Aorta (tissue), 5 donors: ENCODE measurements around the gene NEK9. TPM values are rescaled to one million over a fixed set of nuclear protein-coding genes. Genes with fewer than 3 reads are reported as not detected.

Experiments
- ATAC-seq: fragments of 200-7000 bp; cut with Tn5 transposase; one replicate; pipeline ENCODE4 v1.9.1; 2022; ENCODE audit warnings: moderate library complexity; ENCODE audit not compliant: low FRiP score
- DNase-seq, 2 donors: peaks; one replicate each; pipeline ENCODE4 v3.0.0-alpha.2; 2020
- H3K27ac ChIP-seq, 2 donors: one replicate each; pipeline ENCODE4 v1.5.1; 2013; ENCODE audit warnings: low read length in 2 of 2, mild to moderate bottlenecking in 2 of 2, moderate library complexity in 2 of 2, control low read depth in 1 of 2, inconsistent platforms in 1 of 2, low read depth in 1 of 2
- H3K27me3 ChIP-seq, 2 donors: one replicate each; pipeline ENCODE4 v1.6.1; 2013; ENCODE audit warnings: control low read depth in 1 of 2, low read length in 1 of 2, mild to moderate bottlenecking in 1 of 2, moderate library complexity in 1 of 2; ENCODE audit not compliant: insufficient read depth in 2 of 2, control insufficient read depth in 1 of 2
- H3K36me3 ChIP-seq, 2 donors: one replicate each; pipeline ENCODE4 v1.6.1; 2013; ENCODE audit warnings: control low read depth in 1 of 2, low read length in 1 of 2, mild to moderate bottlenecking in 1 of 2; ENCODE audit not compliant: insufficient read depth in 2 of 2, control insufficient read depth in 1 of 2
- H3K4me1 ChIP-seq, 2 donors: one replicate each; pipeline ENCODE4 v1.6.1; 2013; ENCODE audit warnings: low read length in 2 of 2, control low read depth in 1 of 2, mild to moderate bottlenecking in 1 of 2, moderate library complexity in 1 of 2; ENCODE audit not compliant: insufficient read depth in 2 of 2, control insufficient read depth in 1 of 2
- H3K4me3 ChIP-seq, 2 donors: one replicate each; pipeline ENCODE4 v1.5.1; 2013; ENCODE audit warnings: low read length in 2 of 2, control low read depth in 1 of 2, mild to moderate bottlenecking in 1 of 2
- H3K9me3 ChIP-seq: one replicate; pipeline ENCODE4 v1.6.1; 2013; ENCODE audit warnings: mild to moderate bottlenecking, low read length; ENCODE audit not compliant: control insufficient read depth
- WGBS, 2 donors: extraction: QIAGEN DNeasy Blood & Tissue Kit; methylation state at CpG; one replicate each; pipeline ENCODE4 v1.1.7; 2013; 5-methylcytosine and 5-hydroxymethylcytosine counted together
- intact Hi-C, 2 donors: fragments of 100-400 bp; cut with DNase I; formaldehyde crosslinking; loops; one replicate each; pipeline versions ENCODE4 v1.14.2 to v1.15.0; 2022
- polyA plus RNA-seq, 2 donors: library from polyadenylated mRNA; stranded (reverse); fragments of 200-250 nt; gene quantifications; one replicate each; pipeline ENCODE4 v1.2.3, GENCODE V29; 2013
- total RNA-seq, 2 donors: library from RNA; stranded (reverse); fragmentation: NEBNext Ultra II Directional; extraction: Animal tissue kit (Norgen Biotek cat#: 25700); gene quantifications; one replicate each; pipeline ENCODE4 v1.2.1, GENCODE V29; 2021
- donor health status: healthy with polysubstance abuse.
- donor health status: Bipolar disorder and iron deficiency.
- donor health status: DM: no; HTN: no; CAD: no.
- donor health status: DM: no; HTN: no; CAD: no.
- donor health status: DM: yes; HTN: yes; CAD: no.

Gene NEK9
- total and polyA plus RNA-seq, 4 donors: 19.5 to 104 (median 61.8) TPM

GRCh38 chr14:75140620-75141019, 13.8 kb upstream of the NEK9 start:
- no peak overlapping the region for H3K4me3 ChIP-seq
- H3K27me3 ChIP-seq: no peaks in the 10 kb centered on the region
- WGBS, 2 donors: 75 to 78% methylated on average over 2 of the region's 2 CpGs
- DNase-seq (no peak), ATAC-seq (no peak)
- H3K4me1 ChIP-seq: peaks cover 0 to 3% of the 10 kb centered on the region in 2 donors
- intact Hi-C loops: no loop called here
- no peaks in the 10 kb centered on the region for H3K36me3 ChIP-seq
- no peaks in the 10 kb centered on the region for H3K9me3 ChIP-seq
- H3K27ac ChIP-seq: no peak overlapping the region

- 94 to 95% methylated on average over 2 of the region's 2 CpGs for WGBS, 2 donors
- DNase-seq (no peak), ATAC-seq (no peak)
- Histone ChIP-seq H3K27ac (no peak overlapping the region), H3K9me3 (no peaks in the 10 kb centered on the region), H3K27me3 (no peaks in the 10 kb centered on the region), H3K36me3 (peaks cover 0 to 3% of the 10 kb centered on the region in 2 donors), H3K4me3 (no peak overlapping the region), H3K4me1 (peaks cover 0 to 3% of the 10 kb centered on the region in 2 donors)
- intact Hi-C loops: loop anchor here (5.0 to 10.0 kb wide), 2 partner anchors 33 to 346 kb away; no protein-coding TSS in a partner anchor
These were observed 12.3 kb upstream of the NEK9 start for GRCh38 chr14:75139185-75139584.

GRCh38 chr14:75138492-75138891, 11.6 kb upstream of the NEK9 start:
- no peak for ATAC-seq
- no peaks in the 10 kb centered on the region for H3K27me3 ChIP-seq
- DNase-seq: no peak
- H3K36me3 ChIP-seq: peaks cover 0 to 3% of the 10 kb centered on the region in 2 donors
- intact Hi-C loops: loop anchor here (5.0 to 10.0 kb wide), 2 partner anchors 34 to 346 kb away; no protein-coding TSS in a partner anchor
- no peak overlapping the region for H3K27ac ChIP-seq
- WGBS, 2 donors: 68 to 80% methylated on average over 1 of the region's 1 CpG
- H3K9me3 ChIP-seq: no peaks in the 10 kb centered on the region
- H3K4me3 ChIP-seq: no peak overlapping the region
- no peaks in the 10 kb centered on the region for H3K4me1 ChIP-seq

- no peaks in the 10 kb centered on the region for H3K27me3 ChIP-seq
- intact Hi-C loops: loop anchor here (5.0 to 10.0 kb wide), 3 partner anchors 38 to 358 kb away; no protein-coding TSS in a partner anchor
- 75% methylated on average over 6 of the region's 6 CpGs for WGBS, 2 donors
- H3K36me3 ChIP-seq: peaks cover 0 to 3% of the 10 kb centered on the region in 2 donors
- DNase-seq: no peak
- ATAC-seq: no peak
- H3K9me3 ChIP-seq: no peaks in the 10 kb centered on the region
- H3K4me1 ChIP-seq: no peaks in the 10 kb centered on the region
- H3K27ac ChIP-seq: no peak overlapping the region
- H3K4me3 ChIP-seq: no peak overlapping the region
These were observed 7.8 kb upstream of the NEK9 start for GRCh38 chr14:75134644-75135043.

- WGBS, 2 donors: 48 to 69% methylated on average over 2 of the region's 2 CpGs
- intact Hi-C loops: loop anchor here (2.0 to 10.0 kb wide), 3 partner anchors 169 to 359 kb away; no protein-coding TSS in a partner anchor
- DNase-seq: no peak
- no peak for ATAC-seq
- Histone ChIP-seq H3K4me1 (no peaks in the 10 kb centered on the region), H3K27me3 (no peaks in the 10 kb centered on the region), H3K4me3 (no peak overlapping the region), H3K27ac (no peak overlapping the region), H3K36me3 (peaks cover 0 to 3% of the 10 kb centered on the region in 2 donors), H3K9me3 (no peaks in the 10 kb centered on the region)
These were observed 6.7 kb upstream of the NEK9 start for GRCh38 chr14:75133597-75133996.

- Histone ChIP-seq H3K27ac (no peak overlapping the region), H3K27me3 (no peaks in the 10 kb centered on the region), H3K36me3 (peaks cover 0 to 3% of the 10 kb centered on the region in 2 donors), H3K4me3 (no peak overlapping the region), H3K9me3 (no peaks in the 10 kb centered on the region), H3K4me1 (no peaks in the 10 kb centered on the region)
- ATAC-seq (peak; percentile 90), DNase-seq (no peak)
- 25 to 36% methylated on average over 4 of the region's 4 CpGs for WGBS, 2 donors
- intact Hi-C loops: loop anchor here (1.0 to 10.0 kb wide), 4 partner anchors 164 to 360 kb away; no protein-coding TSS in a partner anchor
These were observed 5.7 kb upstream of the NEK9 start for GRCh38 chr14:75132382-75133086.

- Histone ChIP-seq H3K4me3 (no peak overlapping the region), H3K9me3 (no peaks in the 10 kb centered on the region), H3K36me3 (no peaks in the 10 kb centered on the region), H3K27me3 (no peaks in the 10 kb centered on the region), H3K4me1 (peaks cover 2 to 4% of the 10 kb centered on the region in 2 donors), H3K27ac (no peak overlapping the region)
- ATAC-seq: no peak
- WGBS, 2 donors: 79 to 87% methylated on average over 5 of the region's 5 CpGs
- intact Hi-C loops: loop anchor here in 1 of 2 donors (10.0 kb wide), 1 partner anchor 336 kb away; no protein-coding TSS in a partner anchor
- DNase-seq: no peak
These were observed 1.7 kb upstream of the NEK9 start for GRCh38 chr14:75128596-75128990.

GRCh38 chr14:75127903-75128595, 1.2 kb upstream of the NEK9 start:
- Histone ChIP-seq H3K36me3 (no peaks in the 10 kb centered on the region), H3K4me3 (no peak overlapping the region), H3K4me1 (peaks cover 2 to 4% of the 10 kb centered on the region in 2 donors), H3K27me3 (no peaks in the 10 kb centered on the region), H3K9me3 (no peaks in the 10 kb centered on the region), H3K27ac (no peak overlapping the region)
- intact Hi-C loops: loop anchor here in 1 of 2 donors (10.0 kb wide), 1 partner anchor 337 kb away; no protein-coding TSS in a partner anchor
- WGBS, 2 donors: 59 to 67% methylated on average over 10 of the region's 10 CpGs
- DNase-seq (no peak), ATAC-seq (no peak)
